HG02870 (cell line): ENCODE measurements around the gene MYL7.
"Not testable (repeated sequence)": the region's sequence is repeated elsewhere in the genome, so short reads cannot be mapped to it uniquely, and the experiment has no call there.

Experiments
- ATAC-seq: cut with Tn5 transposase; IDR thresholded peaks from one replicate; pipeline ENCODE4 v1.9.1; 2021; ENCODE audit warnings: mild to moderate bottlenecking, moderate library complexity; ENCODE audit not compliant: unreplicated experiment

MYL7 gene

GRCh38 chr7:44141221-44141850 lies at the start of gene MYL7:
Gene MYL7 (minus strand): TSS chr7:44141332. CDS start chr7:44141305, 27 bp downstream.
- no peak for ATAC-seq

- ATAC-seq, result no peak
These were observed 49.1 kb upstream of the MYL7 start for GRCh38 chr7:44189993-44190872.

- no peak for ATAC-seq
These were observed 48.3 kb upstream of the MYL7 start, which contains the start of gene GCK for GRCh38 chr7:44189286-44189992. Gene GCK (minus strand): TSS chr7:44189439. CDS start chr7:44188953, 486 bp downstream.

- ATAC-seq, result no peak
These were observed 47.5 kb upstream of the MYL7 start for GRCh38 chr7:44188480-44189225.

GRCh38 chr7:44187636-44188416 lies 46.7 kb upstream of the MYL7 start:
- no peak for ATAC-seq

GRCh38 chr7:44186736-44187135 lies 45.6 kb upstream of the MYL7 start:
- ATAC-seq, result no peak

- ATAC-seq, result no peak
These were observed 44.6 kb upstream of the MYL7 start for GRCh38 chr7:44185729-44186128.

GRCh38 chr7:44184873-44185446 lies 43.8 kb upstream of the MYL7 start:
- no peak for ATAC-seq

GRCh38 chr7:44184206-44184872 lies 43.2 kb upstream of the MYL7 start:
- ATAC-seq, result no peak

GRCh38 chr7:44183386-44183785 lies 42.3 kb upstream of the MYL7 start:
- ATAC-seq, result no peak

GRCh38 chr7:44182827-44183226 lies 41.7 kb upstream of the MYL7 start:
- no peak for ATAC-seq

- no peak for ATAC-seq
These were observed 39.5 kb upstream of the MYL7 start for GRCh38 chr7:44180631-44181030.

GRCh38 chr7:44177570-44178131 lies 36.5 kb upstream of the MYL7 start:
- no peak for ATAC-seq

GRCh38 chr7:44176486-44176885 lies 35.4 kb upstream of the MYL7 start:
- no peak for ATAC-seq

GRCh38 chr7:44175730-44176129 lies 34.6 kb upstream of the MYL7 start:
- no peak for ATAC-seq

GRCh38 chr7:44174694-44174948 lies 33.5 kb upstream of the MYL7 start:
- not testable (repeated sequence) for ATAC-seq

- ATAC-seq, result no peak
These were observed 33.0 kb upstream of the MYL7 start for GRCh38 chr7:44173911-44174693.

- ATAC-seq, result no peak
These were observed 31.8 kb upstream of the MYL7 start for GRCh38 chr7:44172803-44173424.
